DOHH2 (cell line): Measurements from ENCODE around the gene NAT14.

Experiments used
- CTCF ChIP-seq: fragments of 200-600 bp; sonication (generic); IDR thresholded peaks from one replicate; pipeline ENCODE4 v1.5.1; 2014; ENCODE audit warnings: antibody characterized with exemption, mild to moderate bottlenecking, low read depth, low read length; ENCODE audit not compliant: poor library complexity, severe bottlenecking
- EZH2phosphoT487 ChIP-seq: fragments of 200-600 bp; sonication (generic); IDR thresholded peaks from 2 replicates; pipeline ENCODE4 v1.6.1; 2017; ENCODE audit warnings: borderline replicate concordance, mild to moderate bottlenecking, antibody characterized with exemption, low read length, moderate library complexity, mixed read lengths

GRCh38 chr19:55528030-55528803, 43.2 kb downstream of the NAT14 start:
- TF ChIP-seq CTCF, result no peak
- no peak for TF ChIP-seq EZH2phosphoT487
